Thyroid gland (tissue), 4 donors: Measurements from ENCODE around the gene PSMF1.

Experiments used
- POLR2A ChIP-seq, 2 donors: fragments of 450-650 bp; IDR thresholded peaks; one replicate each; pipeline ENCODE4 v1.6.1; 2017; ENCODE audit warnings: antibody characterized with exemption in 2 of 2, mild to moderate bottlenecking in 2 of 2, moderate library complexity in 1 of 2
- TF ChIP-seq, protein P1 (sequence below), 6 experiments: fragments of 200-600 bp in 3 of 6; fragments of 450-650 bp in 3 of 6; sonication (generic) in 3 of 6; IDR thresholded peaks; one replicate each; pipeline ENCODE4 v1.5.1; 2016 to 2019; ENCODE audit warnings: antibody characterized with exemption in 6 of 6, mild to moderate bottlenecking in 2 of 6, inconsistent platforms in 1 of 6, moderate library complexity in 1 of 6

DNA sequence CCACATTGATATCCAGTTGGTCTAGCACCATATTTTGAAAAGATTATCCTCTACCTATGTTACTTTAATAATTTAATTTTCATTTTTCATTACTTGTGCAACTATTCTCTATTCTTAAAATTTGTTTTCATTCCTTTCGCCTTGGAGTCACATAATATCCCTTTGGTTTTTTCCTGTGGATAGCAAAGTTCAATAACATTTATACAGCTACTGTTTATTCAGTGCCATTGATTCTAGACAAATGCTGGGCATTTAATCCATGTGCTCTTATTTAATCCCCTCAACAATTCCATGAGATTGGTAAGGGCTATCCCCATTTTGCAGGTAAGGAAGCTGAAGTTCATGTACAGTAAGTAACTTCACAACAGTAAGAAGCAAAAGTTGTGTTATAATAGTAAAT, 32.6 kb downstream of the PSMF1 start:
- TF ChIP-seq, protein P1, sequence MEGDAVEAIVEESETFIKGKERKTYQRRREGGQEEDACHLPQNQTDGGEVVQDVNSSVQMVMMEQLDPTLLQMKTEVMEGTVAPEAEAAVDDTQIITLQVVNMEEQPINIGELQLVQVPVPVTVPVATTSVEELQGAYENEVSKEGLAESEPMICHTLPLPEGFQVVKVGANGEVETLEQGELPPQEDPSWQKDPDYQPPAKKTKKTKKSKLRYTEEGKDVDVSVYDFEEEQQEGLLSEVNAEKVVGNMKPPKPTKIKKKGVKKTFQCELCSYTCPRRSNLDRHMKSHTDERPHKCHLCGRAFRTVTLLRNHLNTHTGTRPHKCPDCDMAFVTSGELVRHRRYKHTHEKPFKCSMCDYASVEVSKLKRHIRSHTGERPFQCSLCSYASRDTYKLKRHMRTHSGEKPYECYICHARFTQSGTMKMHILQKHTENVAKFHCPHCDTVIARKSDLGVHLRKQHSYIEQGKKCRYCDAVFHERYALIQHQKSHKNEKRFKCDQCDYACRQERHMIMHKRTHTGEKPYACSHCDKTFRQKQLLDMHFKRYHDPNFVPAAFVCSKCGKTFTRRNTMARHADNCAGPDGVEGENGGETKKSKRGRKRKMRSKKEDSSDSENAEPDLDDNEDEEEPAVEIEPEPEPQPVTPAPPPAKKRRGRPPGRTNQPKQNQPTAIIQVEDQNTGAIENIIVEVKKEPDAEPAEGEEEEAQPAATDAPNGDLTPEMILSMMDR (IDR thresholded peaks at IDR 0.05), result no peak
- TF ChIP-seq POLR2A (IDR thresholded peaks at IDR 0.05), result no peak
